Adrenal gland (tissue), 12 donors: ENCODE data around the gene GPR161. TPM values are rescaled to one million over a fixed set of nuclear protein-coding genes. Genes with fewer than 3 reads are reported as not detected.

Experiments
- DNase-seq, 7 donors: peaks; one replicate each; pipeline ENCODE4 v3.0.0-alpha.2; 2019 to 2020
- H3K27ac ChIP-seq, 5 donors: fragments of 200-600 bp; sonication (generic) in 4 of 5; 1 replicate in 3 of 5; 2 replicates in 2 of 5; pipeline versions ENCODE4 v1.5.1 to v1.8.0; 2016 to 2020; ENCODE audit warnings: mild to moderate bottlenecking in 1 of 5
- H3K27me3 ChIP-seq: fragments of 200-600 bp; 2 replicates; pipeline ENCODE4 v1.8.0; 2021
- H3K36me3 ChIP-seq, 2 donors: fragments of 200-600 bp; replicated peaks in 1 of 2; 1 replicate in 1 of 2; 2 replicates in 1 of 2; pipeline versions ENCODE4 v1.5.1 to v1.8.0; 2018 to 2022
- H3K4me1 ChIP-seq, 2 donors: fragments of 200-600 bp; replicated peaks in 1 of 2; 1 replicate in 1 of 2; 2 replicates in 1 of 2; pipeline versions ENCODE4 v1.5.1 to v1.8.0; 2018 to 2021
- H3K4me3 ChIP-seq, 4 donors: fragments of 200-600 bp; sonication (generic) in 3 of 4; one replicate each; pipeline ENCODE4 v1.5.1; 2016 to 2018
- H3K9me3 ChIP-seq, 3 donors: fragments of 200-600 bp; sonication (generic) in 1 of 3; replicated peaks in 1 of 3; 1 replicate in 2 of 3; 2 replicates in 1 of 3; pipeline versions ENCODE4 v1.5.1 to v1.8.0; 2016 to 2021
- POLR2A ChIP-seq, 2 donors: fragments of 450-650 bp; IDR thresholded peaks; one replicate each; pipeline ENCODE4 v1.6.1; 2017; ENCODE audit warnings: antibody characterized with exemption in 2 of 2, mild to moderate bottlenecking in 2 of 2, moderate library complexity in 1 of 2
- WGBS, 4 donors: extraction: QIAGEN DNeasy Blood & Tissue Kit in 2 of 4; methylation state at CpG; one replicate each; pipeline versions ENCODE4 v1.1.5 to v1.1.7; 2013 to 2017; 5-methylcytosine and 5-hydroxymethylcytosine counted together
- intact Hi-C, 2 donors: fragments of 100-400 bp; cut with DNase I; formaldehyde crosslinking; loops; one replicate each; pipeline versions ENCODE4 v1.14.1 to v1.15.0; 2022 to 2023
- polyA plus RNA-seq, 3 donors: library from polyadenylated mRNA; stranded (reverse); fragments of 200-250 nt in 2 of 3; fragments of 350-450 nt in 1 of 3; fragmentation: Illumina TruSeq in 1 of 3; extraction: RNeasy Lipid Tissue Mini Kit (QIAGEN cat#74804) in 1 of 3; gene quantifications; one replicate each; pipeline ENCODE4 v1.2.3, GENCODE V29; 2013 to 2014
- total RNA-seq, 9 donors: library from RNA; depleted of rRNA in 4 of 9; stranded (reverse); fragments of >200 nt in 4 of 9; fragments of 120-200 nt in 1 of 9; fragmentation: NEBNext Ultra II Directional in 1 of 9; extraction: Animal tissue kit (Norgen Biotek cat#: 25700) in 1 of 9; gene quantifications; one replicate each; pipeline versions ENCODE4 v1.1.0 to v1.2.4, GENCODE V29; 2013 to 2023
- TF ChIP-seq, protein P1 (sequence below), 6 experiments: fragments of 450-650 bp in 4 of 6; fragments of 200-600 bp in 2 of 6; sonication (generic) in 1 of 6; IDR thresholded peaks; 1 replicate in 5 of 6; 2 replicates in 1 of 6; pipeline versions ENCODE4 v1.5.1 to v1.8.0; 2016 to 2021; ENCODE audit warnings: antibody characterized with exemption in 6 of 6, mild to moderate bottlenecking in 2 of 6, moderate library complexity in 1 of 6
- donor health status: healthy with polysubstance abuse.
- donor health status: Bipolar disorder and iron deficiency.
- donor health status: DM: yes; HTN: yes; CAD: no.
- donor health status: DM: no; HTN: no; CAD: no.
- donor health status: DM: no; HTN: no; CAD: no.
- donor health status: DM: yes; HTN: yes; CAD: no.

The GPR161 gene
- total and polyA plus RNA-seq, 12 donors, result 0.75 to 4.8 (median 2.9) TPM

DNA sequence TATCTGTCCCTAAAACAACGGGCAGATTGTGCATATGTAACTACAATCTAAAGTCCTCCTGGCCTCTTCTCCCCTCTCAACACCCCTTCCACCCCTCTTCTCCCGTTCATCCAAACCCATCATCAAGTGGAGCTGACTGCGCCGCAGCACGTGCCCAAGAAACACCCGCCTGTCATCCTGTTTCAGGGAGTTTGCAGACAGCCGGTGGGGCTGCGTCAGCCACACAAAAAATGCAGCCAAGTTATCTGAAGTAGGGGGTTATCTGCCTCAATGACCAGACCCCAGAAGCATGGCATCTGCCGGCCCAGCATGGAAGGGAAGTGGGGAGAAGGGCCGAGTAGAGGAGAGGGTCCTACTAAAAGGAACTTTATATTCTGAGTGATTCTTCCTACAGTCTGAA lies 49.0 kb downstream of the GPR161 start:
- DNase-seq, result no peak
- Histone ChIP-seq H3K27me3 (no peaks in the 10 kb centered on the region), H3K9me3 (no peaks in the 10 kb centered on the region), H3K4me3 (no peak overlapping the region), H3K4me1 (peaks cover 0 to 18% of the 10 kb centered on the region in 2 donors), H3K36me3 (no peaks in the 10 kb centered on the region), H3K27ac (no peak overlapping the region)
- intact Hi-C loops, result loop anchor here in 1 of 2 donors (10.0 kb wide), 2 partner anchors 57 to 363 kb away; partner anchors contain the start of gene MPZL1
- WGBS, 4 donors, result 91 to 93% (median 92%) methylated on average over 10 of the region's 10 CpGs
- TF ChIP-seq POLR2A (IDR thresholded peaks at IDR 0.05), result no peak
- TF ChIP-seq, protein P1, sequence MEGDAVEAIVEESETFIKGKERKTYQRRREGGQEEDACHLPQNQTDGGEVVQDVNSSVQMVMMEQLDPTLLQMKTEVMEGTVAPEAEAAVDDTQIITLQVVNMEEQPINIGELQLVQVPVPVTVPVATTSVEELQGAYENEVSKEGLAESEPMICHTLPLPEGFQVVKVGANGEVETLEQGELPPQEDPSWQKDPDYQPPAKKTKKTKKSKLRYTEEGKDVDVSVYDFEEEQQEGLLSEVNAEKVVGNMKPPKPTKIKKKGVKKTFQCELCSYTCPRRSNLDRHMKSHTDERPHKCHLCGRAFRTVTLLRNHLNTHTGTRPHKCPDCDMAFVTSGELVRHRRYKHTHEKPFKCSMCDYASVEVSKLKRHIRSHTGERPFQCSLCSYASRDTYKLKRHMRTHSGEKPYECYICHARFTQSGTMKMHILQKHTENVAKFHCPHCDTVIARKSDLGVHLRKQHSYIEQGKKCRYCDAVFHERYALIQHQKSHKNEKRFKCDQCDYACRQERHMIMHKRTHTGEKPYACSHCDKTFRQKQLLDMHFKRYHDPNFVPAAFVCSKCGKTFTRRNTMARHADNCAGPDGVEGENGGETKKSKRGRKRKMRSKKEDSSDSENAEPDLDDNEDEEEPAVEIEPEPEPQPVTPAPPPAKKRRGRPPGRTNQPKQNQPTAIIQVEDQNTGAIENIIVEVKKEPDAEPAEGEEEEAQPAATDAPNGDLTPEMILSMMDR (IDR thresholded peaks at IDR 0.05), result no peak

DNA sequence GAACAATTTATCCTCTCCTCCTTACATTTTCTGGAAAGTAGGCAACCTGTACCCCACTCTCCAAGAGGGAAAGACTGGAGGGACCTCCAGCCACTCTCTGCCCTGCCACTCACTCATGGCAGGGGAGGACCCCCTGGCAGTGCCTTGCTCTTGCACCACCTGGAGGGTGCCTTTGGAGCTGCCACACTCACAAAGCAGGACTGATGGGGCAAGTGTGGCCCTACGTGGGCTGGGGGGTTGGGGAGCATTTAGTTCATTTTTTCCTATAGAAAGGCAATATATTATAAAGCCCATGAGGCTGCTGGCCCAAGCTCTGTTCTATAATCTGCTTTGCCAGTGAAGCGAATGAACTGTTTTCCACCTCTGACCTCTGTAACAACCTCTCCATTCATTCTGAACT lies 50.3 kb downstream of the GPR161 start:
- no peaks in the 10 kb centered on the region for H3K27me3 ChIP-seq
- no peaks in the 10 kb centered on the region for H3K36me3 ChIP-seq
- no peak for DNase-seq
- H3K4me1 ChIP-seq, result peaks cover 3 to 28% of the 10 kb centered on the region in 2 donors
- no peak overlapping the region for H3K4me3 ChIP-seq
- 65 to 78% (median 74%) methylated on average over 2 of the region's 2 CpGs for WGBS, 4 donors
- TF ChIP-seq, protein P1 (IDR thresholded peaks at IDR 0.05), result no peak
- TF ChIP-seq POLR2A (IDR thresholded peaks at IDR 0.05), result no peak
- intact Hi-C loops, result loop anchor here in 1 of 2 donors (10.0 kb wide), 2 partner anchors 58 to 362 kb away; partner anchors contain the start of gene MPZL1
- no peak overlapping the region for H3K27ac ChIP-seq
- no peaks in the 10 kb centered on the region for H3K9me3 ChIP-seq

DNA sequence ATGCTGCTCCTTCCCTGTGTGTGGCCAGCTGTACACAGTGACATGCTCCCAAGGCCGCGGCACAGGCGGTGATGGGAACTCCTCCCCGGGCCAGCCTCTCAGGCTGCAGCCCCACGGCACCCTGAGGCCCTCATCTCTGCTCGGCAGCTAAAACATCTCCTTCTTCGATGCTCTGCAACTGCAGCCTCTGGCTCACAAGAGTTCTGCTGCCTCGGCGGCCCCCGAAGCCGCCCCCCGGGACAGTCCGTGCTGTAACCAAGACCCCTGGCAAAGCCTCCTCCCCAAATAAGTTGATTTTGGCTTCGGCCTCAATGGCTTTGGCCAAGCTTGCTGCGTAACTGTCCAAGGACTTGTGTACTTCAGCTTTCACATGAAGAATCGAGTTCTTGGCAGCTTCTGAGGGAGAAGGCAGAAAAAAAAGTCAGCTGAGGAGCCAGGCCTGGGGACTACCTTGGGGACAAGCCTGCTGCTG lies 51.3 kb downstream of the GPR161 start:
- Histone ChIP-seq H3K4me1 (peaks cover 3 to 38% of the 10 kb centered on the region in 2 donors), H3K4me3 (no peak overlapping the region), H3K36me3 (no peaks in the 10 kb centered on the region), H3K9me3 (no peaks in the 10 kb centered on the region), H3K27me3 (no peaks in the 10 kb centered on the region), H3K27ac (peak overlapping the region in 3 of 5 donors; percentile 15 to 73 (median 49))
- TF ChIP-seq, protein P1 (IDR thresholded peaks at IDR 0.05), result no peak
- intact Hi-C loops, result loop anchor here in 1 of 2 donors (10.0 kb wide), 2 partner anchors 59 to 361 kb away; partner anchors contain the start of gene MPZL1
- peak in 6 of 7 donors; percentile 31 to 78 (median 40) for DNase-seq
- WGBS, 4 donors, result 52 to 69% (median 63%) methylated on average over 1 to 16 of the region's 16 CpGs

DNA sequence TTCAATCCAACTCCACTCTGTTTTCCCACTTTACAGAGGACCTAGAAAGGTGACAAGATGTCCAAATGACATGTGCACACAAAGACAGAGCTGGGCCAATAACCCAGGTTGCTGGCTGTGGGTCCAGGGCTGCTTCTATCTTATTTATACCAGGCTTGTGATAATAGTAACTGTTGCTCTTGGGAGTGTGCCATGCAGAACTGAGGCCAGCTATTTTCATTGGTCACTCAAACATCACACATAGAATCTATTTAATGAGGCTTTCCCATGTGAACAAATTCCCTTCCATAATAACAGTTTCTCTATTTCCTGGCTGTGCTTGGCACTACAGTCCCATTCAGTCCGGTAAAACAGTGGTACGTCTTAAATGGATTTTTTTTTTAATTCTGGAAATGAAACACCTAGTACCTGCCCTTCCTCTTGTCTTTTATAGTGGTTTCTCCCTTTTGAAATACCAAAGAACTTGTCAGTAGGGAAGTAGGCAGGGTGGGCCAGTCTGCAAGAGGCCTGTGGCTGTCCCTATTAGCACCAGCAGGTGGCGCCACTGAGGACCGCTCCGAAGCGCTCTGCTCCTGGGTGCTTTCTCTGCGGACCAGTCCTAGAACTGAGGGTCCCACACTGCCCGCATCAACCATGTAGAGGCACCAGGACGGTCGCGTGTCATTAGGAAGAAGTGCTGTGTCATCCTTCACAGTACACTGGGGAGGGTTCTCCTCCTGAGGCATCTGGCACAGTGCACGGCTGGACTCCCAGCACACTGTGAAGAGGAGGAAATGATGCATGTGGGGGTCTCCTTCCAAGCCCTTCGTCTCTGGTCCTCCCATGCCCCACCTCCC lies 52.1 kb downstream of the GPR161 start:
- no peak overlapping the region for H3K4me3 ChIP-seq
- peak in 6 of 7 donors; percentile 42 to 81 (median 48) for DNase-seq
- 36 to 43% (median 39%) methylated on average over 8 to 13 of the region's 13 CpGs for WGBS, 4 donors
- no peak for TF ChIP-seq POLR2A (IDR thresholded peaks at IDR 0.05)
- TF ChIP-seq, protein P1 (IDR thresholded peaks at IDR 0.05), result peak; percentile 36 to 74 (median 68)
- H3K4me1 ChIP-seq, result peaks cover 3 to 44% of the 10 kb centered on the region in 2 donors
- no peaks in the 10 kb centered on the region for H3K27me3 ChIP-seq
- intact Hi-C loops, result loop anchor here in 1 of 2 donors (10.0 kb wide), 2 partner anchors 60 to 360 kb away; partner anchors contain the start of gene MPZL1
- H3K36me3 ChIP-seq, result no peaks in the 10 kb centered on the region
- H3K27ac ChIP-seq, result peak overlapping the region in 3 of 5 donors; percentile 15 to 51 (median 49)
- H3K9me3 ChIP-seq, result no peaks in the 10 kb centered on the region
